Esophagus squamous epithelium (tissue), 4 donors: ENCODE data around the gene PRCC.

Source experiments
- CTCF ChIP-seq, 6 experiments: fragments of 450-650 bp in 4 of 6; fragments of 200-600 bp in 2 of 6; sonication (generic) in 2 of 6; IDR thresholded peaks; one replicate each; pipeline ENCODE4 v1.5.1; 2016 to 2019; ENCODE audit warnings: antibody characterized with exemption in 6 of 6, mild to moderate bottlenecking in 4 of 6, moderate library complexity in 4 of 6
- POLR2A ChIP-seq, 4 donors: fragments of 450-650 bp; IDR thresholded peaks; one replicate each; pipeline ENCODE4 v1.6.1; 2017; ENCODE audit warnings: antibody characterized with exemption in 4 of 4, mild to moderate bottlenecking in 4 of 4, moderate library complexity in 3 of 4

GRCh38 chr1:156828400-156829124 lies 61.2 kb downstream of the PRCC start:
- TF ChIP-seq CTCF (IDR thresholded peaks at IDR 0.05) = no peak
- TF ChIP-seq POLR2A (IDR thresholded peaks at IDR 0.05) = no peak
